ENCODE measurements around the gene CNN3. TPM values are rescaled to one million over a fixed set of nuclear protein-coding genes. Genes with fewer than 3 reads are reported as not detected.

CNN3 gene
- total RNA-seq, 4 donors from 2014 or later = 22.4 to 96.2 (median 59.7) TPM

GRCh38 chr1:94907136-94907535 lies 19.8 kb downstream of the CNN3 start:
- H3K4me3 ChIP-seq = no peak overlapping the region
- in situ Hi-C loops (cut with MboI; ENCODE audit: low pct_ligation_motif_present in 1 of 4, low pct_unique_long_range_greater_than_20kb in 1 of 4, low sequenced_read_pairs in 3 of 4) = no loop called here
- H3K36me3 ChIP-seq = peaks cover 0 to 3% (median 0%) of the 10 kb centered on the region in 4 donors
- intact Hi-C loops (cut with DNase I; ENCODE audit: low total_unique reads) = no loop called here
- WGBS, 2 donors (ENCODE audit: low coverage in 1 of 2) = 63 to 70% methylated on average over 3 of the region's 3 CpGs
- TF ChIP-seq CTCF (IDR thresholded peaks at IDR 0.05) = no peak
- TF ChIP-seq EP300 (IDR thresholded peaks at IDR 0.05; ENCODE audit: low read depth) = no peak
- TF ChIP-seq POLR2A (IDR thresholded peaks at IDR 0.05) = no peak
- H3K4me1 ChIP-seq = peaks cover 0 to 46% (median 8%) of the 10 kb centered on the region in 4 donors
- DNase-seq = no peak
- no peaks in the 10 kb centered on the region for H3K27me3 ChIP-seq
- H3K9me3 ChIP-seq = no peaks in the 10 kb centered on the region
- H3K27ac ChIP-seq = no peak overlapping the region

- in situ Hi-C loops (cut with MboI; ENCODE audit: low pct_ligation_motif_present in 1 of 4, low pct_unique_long_range_greater_than_20kb in 1 of 4, low sequenced_read_pairs in 3 of 4) = no loop called here
- DNase-seq = no peak
- Histone ChIP-seq H3K4me3 (no peak overlapping the region), H3K36me3 (peaks cover 0 to 3% (median 0%) of the 10 kb centered on the region in 4 donors), H3K27ac (no peak overlapping the region), H3K9me3 (no peaks in the 10 kb centered on the region), H3K4me1 (peaks cover 0 to 38% (median 8%) of the 10 kb centered on the region in 4 donors), H3K27me3 (no peaks in the 10 kb centered on the region)
- WGBS, 2 donors (ENCODE audit: low coverage in 1 of 2) = 67 to 75% methylated on average over 5 of the region's 5 CpGs
- TF ChIP-seq EP300 (IDR thresholded peaks at IDR 0.05; ENCODE audit: low read depth) (no peak), POLR2A (IDR thresholded peaks at IDR 0.05) (no peak), CTCF (IDR thresholded peaks at IDR 0.05) (no peak), POLR2AphosphoS5 (IDR thresholded peaks at IDR 0.05) (no peak)
- intact Hi-C loops (cut with DNase I; ENCODE audit: low total_unique reads) = no loop called here
Observed at GRCh38 chr1:94906382-94906781, 20.5 kb downstream of the CNN3 start.

GRCh38 chr1:94905207-94905606 lies 21.7 kb downstream of the CNN3 start:
- Histone ChIP-seq H3K9me3 (no peaks in the 10 kb centered on the region), H3K27me3 (no peaks in the 10 kb centered on the region), H3K27ac (no peak overlapping the region), H3K36me3 (peaks cover 0 to 5% (median 2%) of the 10 kb centered on the region in 4 donors), H3K4me1 (peaks cover 0 to 36% (median 5%) of the 10 kb centered on the region in 4 donors), H3K4me3 (no peak overlapping the region)
- in situ Hi-C loops (cut with MboI; ENCODE audit: low pct_ligation_motif_present in 1 of 4, low pct_unique_long_range_greater_than_20kb in 1 of 4, low sequenced_read_pairs in 3 of 4) (no loop called here), intact Hi-C loops (cut with DNase I; ENCODE audit: low total_unique reads) (no loop called here)
- DNase-seq = no peak
- WGBS, 2 donors (ENCODE audit: low coverage in 1 of 2) = 92% methylated on average over 4 of the region's 4 CpGs; no CpG with 5 or more reads in 1 of the 2 donors
- TF ChIP-seq CTCF (IDR thresholded peaks at IDR 0.05) (no peak), EP300 (IDR thresholded peaks at IDR 0.05; ENCODE audit: low read depth) (no peak), POLR2AphosphoS5 (IDR thresholded peaks at IDR 0.05) (no peak), POLR2A (IDR thresholded peaks at IDR 0.05) (no peak)

- TF ChIP-seq POLR2AphosphoS5 (IDR thresholded peaks at IDR 0.05) (no peak), EP300 (IDR thresholded peaks at IDR 0.05; ENCODE audit: low read depth) (no peak), CTCF (IDR thresholded peaks at IDR 0.05) (no peak), POLR2A (IDR thresholded peaks at IDR 0.05) (no peak)
- no peaks in the 10 kb centered on the region for H3K27me3 ChIP-seq
- intact Hi-C loops (cut with DNase I; ENCODE audit: low total_unique reads) = no loop called here
- H3K4me3 ChIP-seq = no peak overlapping the region
- peaks cover 0 to 39% (median 5%) of the 10 kb centered on the region in 4 donors for H3K4me1 ChIP-seq
- no peak for DNase-seq
- no peaks in the 10 kb centered on the region for H3K9me3 ChIP-seq
- 84 to 87% methylated on average over 5 to 7 of the region's 7 CpGs for WGBS, 2 donors (ENCODE audit: low coverage in 1 of 2)
- H3K36me3 ChIP-seq = peaks cover 0 to 10% (median 2%) of the 10 kb centered on the region in 4 donors
- in situ Hi-C loops (cut with MboI; ENCODE audit: low pct_ligation_motif_present in 1 of 4, low pct_unique_long_range_greater_than_20kb in 1 of 4, low sequenced_read_pairs in 3 of 4) = no loop called here
- peak overlapping the region; percentile 8 to 54 (median 32) for H3K27ac ChIP-seq
Observed at GRCh38 chr1:94903280-94904009, 23.5 kb downstream of the CNN3 start.

Measured in transverse colon (tissue), 4 donors.